GM15510 (cell line): ENCODE results near the gene PUM2.

Experiments used
- POLR2A ChIP-seq: IDR thresholded peaks from 3 replicates; pipeline ENCODE4 v1.6.1; 2011; ENCODE audit warnings: borderline replicate concordance; ENCODE audit not compliant: insufficient read length; ENCODE audit errors: extremely low read depth

PUM2 gene

DNA sequence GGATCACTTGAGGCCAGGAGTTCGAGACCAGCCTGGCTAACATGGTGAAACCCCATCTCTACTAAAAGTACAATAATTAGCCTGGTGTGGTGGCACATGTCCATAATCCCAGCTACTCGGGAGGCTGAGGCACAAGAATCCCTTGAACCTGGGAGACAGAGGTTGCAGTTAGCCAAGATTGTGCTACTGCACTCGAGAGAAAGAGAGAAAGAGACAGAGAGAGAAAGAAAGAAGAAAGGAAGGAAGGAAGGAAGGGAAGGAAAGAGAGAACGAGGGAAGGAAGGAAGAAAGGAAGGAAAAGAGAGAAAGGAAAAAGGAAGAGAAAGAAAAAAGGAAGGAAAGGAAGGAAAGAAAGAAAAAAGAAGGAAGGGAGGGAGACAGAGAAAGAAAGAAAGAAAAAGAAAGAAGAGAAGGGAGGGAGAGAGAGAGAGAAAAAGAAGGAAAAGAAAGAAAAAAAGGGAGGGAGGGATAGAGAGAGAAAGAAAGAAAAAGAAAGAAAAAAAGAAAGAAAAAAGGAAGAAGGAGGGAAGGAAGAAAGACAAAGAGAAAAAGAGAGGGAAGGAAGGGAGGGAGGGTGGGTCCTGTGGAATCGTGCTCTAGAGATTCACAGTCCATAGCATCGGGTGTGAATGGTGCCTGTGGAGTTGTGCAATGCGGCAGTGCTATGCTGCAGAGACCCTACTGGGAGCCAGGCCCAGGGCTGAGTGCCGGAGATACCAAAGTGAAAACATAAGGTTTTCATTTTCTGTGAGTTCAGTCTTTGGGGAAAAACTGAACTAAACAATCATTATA, 121.1 kb downstream of the PUM2 start:
- TF ChIP-seq POLR2A = no peak

DNA sequence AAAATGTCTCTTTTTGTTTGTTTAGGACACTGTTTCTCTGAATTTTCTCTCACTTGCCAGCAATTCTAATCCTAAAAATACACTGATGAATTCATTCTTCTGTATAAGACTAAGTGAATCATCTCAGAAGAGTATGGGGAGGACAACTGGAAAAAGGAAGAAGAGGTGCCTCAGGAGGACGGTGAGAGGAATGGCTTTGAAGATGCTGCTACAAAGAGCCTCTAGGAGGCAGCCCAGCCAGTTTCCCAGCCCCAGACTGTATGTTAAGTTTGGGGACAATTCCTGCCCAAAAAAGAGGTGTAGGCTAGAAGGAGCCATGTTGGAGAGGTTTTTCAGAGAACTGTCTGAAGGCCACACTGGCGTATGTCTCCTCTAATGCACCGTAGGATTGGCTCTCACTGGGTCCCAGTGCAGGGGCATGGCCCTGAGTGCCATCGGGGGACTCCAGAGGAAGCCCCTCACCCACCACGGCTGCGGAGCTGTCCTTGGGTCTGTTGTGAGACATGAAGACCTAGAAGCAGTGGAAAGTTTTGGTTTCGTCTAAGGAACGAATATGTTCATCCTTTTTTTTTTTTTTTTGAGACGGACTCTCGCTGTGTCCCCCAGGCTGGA, 122.6 kb downstream of the PUM2 start:
- no peak for TF ChIP-seq POLR2A

DNA sequence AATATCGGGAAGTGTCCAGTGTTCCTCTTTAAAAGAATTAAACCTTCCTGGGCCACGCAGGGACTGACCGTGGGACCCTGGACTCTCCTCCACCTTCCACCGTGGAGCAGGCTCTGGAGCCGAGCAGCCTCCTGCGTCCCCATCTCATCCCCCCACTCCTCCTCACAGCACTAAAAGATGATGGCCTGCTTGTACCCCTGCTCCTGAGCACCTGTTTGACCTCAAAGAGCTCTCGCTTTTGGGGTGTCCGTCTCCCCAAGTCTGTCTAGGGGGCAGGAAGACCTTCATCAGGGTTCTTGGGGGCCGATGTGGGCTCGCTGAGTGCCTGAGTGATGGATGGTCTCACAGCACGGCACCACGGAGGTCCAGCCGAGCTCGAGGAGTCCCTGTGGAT, 124.5 kb downstream of the PUM2 start:
- TF ChIP-seq POLR2A = no peak

DNA sequence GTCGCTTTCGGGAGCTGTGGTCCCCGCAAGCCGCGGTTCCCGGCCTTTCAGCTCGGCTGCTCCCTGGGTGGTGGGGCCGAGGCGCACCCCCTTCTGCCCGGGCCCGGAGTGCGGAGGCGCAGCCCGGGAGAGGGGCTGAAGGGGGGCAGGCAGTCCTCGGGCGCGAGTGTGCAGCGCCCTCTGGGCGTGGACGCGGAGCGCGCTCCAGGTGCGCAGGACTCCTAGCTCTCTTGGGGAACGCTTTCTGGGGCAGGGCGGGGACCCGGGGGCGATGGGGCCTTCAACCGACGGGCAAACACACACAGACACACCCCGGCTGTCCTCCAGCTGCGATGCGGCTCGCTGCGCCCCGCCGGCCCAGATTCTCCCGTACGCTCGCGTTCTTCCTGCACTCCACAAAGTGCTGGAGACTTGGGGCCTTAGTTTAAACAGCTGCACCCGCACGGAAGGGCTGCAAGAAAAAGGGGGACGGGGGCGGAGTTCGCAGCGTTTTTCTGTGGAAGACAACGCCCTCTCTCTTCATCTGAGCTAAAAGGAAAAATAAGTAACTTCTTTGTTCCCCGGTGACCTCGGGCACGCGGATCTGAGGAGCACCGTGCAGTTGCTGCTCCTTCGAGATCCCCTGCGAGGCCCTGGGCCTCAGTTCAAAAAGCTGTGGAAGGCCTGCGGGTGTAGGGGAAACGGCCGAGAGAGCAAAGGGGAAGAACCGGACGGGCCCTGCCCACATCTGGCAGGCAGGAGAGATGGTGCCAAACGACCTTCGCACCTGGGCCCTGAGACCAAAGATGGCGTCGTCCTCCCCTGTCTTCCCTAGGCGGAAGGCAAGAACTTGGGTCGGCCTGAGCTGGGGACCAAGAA, 125.1 kb downstream of the PUM2 start:
- no peak for TF ChIP-seq POLR2A

DNA sequence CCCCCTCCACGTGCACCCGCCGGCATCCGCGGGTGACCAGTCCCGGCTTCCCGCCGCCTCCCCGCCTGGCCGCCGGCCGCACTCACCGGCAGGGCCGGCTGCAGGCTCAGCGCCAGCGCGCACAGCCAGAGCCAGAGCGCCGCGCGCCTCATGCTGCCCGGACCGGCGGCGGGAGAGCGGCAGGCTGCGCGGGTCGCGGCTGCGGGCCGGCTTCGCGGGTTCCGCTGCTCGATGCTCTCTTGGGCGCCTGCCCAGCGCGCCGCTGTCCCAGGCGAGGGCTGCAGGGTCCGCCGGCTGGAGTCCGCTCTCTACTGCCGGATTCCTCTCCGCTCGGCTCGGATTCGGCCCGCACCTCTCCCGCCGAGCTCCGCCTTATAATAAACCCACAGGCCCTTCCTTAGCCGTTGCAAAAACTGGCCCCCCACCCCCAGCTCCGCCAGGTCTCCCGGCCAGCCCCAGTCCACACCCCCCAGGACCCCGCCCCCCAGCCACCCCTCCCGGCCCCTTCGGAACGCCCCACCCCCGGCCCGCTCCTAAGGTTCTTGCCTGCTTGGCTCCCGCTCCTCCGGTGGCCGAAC, 125.8 kb downstream of the PUM2 start, which contains the start of gene SDC1:
Gene SDC1, minus strand, starts transcription at position 415 of the 578 bp plus-strand sequence. Its CDS starts 263 bp downstream, at position 152.
- no peak for TF ChIP-seq POLR2A

DNA sequence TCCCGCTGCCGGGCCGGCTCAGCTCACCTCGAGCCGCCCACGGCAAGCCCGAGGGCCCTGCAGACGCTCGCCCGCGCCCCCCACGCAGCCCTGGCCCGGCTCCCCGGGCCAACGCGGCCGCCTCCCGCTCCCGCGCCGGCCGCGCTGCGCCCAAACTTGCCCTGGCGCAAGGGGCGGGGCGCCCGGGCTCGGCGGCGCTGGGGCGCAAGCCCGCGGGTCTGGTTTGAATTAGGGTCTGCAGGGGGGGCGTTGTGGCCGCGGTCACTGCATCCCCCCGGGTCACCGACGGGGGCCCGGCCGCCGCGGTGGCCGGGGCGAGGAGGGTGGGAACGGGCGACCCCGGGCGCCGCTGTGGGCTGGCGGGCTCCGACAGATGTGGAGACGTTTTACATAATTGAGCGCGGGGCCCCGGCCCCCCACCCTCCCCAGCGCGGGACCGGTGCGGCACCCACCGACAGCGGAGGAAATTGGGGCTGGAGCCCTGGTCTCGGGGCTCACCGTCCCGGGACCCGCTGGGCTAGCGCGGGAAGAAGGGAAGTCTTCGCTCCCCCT, 126.4 kb downstream of the PUM2 start:
- no peak for TF ChIP-seq POLR2A

DNA sequence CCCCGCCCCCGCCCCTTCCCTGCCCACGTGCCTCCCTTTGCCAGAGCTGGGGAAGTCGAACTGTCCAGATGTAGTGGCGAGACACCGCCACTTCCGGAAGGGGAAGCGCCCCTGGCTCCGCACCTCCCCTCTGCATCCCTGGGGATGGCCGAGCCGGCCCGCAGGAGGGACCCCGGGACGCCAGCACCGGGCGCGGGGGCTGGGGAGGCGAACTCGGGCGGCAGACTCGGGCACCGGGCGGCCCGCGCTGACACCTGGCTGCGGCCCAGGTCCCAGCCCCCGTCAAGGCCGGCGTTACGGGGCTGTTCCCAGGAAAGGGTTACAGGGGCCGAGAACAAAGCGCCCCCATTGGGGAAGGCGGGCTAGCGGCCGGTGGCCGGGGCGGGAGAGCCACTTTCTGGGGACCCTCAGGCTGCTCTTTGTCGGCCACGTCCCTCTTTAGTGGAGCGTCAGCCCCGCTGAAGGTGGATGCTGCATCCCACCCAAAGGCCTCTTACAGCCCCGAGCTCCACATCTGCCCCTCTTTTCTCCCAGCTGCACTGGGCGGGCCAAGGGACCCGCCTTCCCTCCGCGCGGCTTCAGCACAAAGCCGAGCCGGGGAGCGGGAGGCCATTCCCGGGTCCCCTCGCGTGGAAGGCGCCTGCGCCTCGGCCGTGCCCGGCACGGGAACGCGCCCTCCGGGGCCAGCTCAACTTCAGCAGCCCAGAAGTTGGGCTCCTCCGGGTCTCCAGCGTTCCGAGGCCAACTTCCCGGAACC, 127.1 kb downstream of the PUM2 start:
- TF ChIP-seq POLR2A = no peak

DNA sequence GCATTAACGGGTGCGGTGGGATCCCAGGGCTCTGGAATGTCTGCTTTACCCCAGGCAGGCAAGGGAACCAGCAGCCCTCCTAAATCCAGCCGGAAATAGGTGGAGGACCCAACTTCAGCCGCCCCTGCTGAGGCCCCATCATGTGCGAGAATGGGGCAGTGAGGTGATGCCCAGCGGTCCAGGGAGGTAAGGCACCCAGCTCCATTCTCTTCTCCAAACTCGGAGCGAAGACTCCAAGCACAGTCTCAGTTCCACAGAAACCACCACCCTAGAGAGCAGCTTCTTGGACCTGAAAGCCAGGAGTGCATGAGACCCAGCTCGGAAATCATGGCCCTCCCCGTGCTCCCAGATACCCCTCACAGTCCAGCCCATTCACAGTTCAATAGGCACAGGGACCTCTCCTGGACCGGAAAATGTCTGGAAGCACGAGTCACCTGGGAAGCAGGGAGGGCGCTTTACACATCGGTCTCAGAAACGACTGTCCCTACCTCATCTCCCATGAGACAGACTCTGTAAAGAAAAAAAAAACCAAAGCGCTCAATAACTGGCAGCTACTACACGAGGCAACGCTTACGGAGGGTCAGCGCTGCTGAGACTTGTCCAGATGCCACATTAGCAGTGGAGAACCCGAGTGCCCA, 127.8 kb downstream of the PUM2 start:
- no peak for TF ChIP-seq POLR2A

DNA sequence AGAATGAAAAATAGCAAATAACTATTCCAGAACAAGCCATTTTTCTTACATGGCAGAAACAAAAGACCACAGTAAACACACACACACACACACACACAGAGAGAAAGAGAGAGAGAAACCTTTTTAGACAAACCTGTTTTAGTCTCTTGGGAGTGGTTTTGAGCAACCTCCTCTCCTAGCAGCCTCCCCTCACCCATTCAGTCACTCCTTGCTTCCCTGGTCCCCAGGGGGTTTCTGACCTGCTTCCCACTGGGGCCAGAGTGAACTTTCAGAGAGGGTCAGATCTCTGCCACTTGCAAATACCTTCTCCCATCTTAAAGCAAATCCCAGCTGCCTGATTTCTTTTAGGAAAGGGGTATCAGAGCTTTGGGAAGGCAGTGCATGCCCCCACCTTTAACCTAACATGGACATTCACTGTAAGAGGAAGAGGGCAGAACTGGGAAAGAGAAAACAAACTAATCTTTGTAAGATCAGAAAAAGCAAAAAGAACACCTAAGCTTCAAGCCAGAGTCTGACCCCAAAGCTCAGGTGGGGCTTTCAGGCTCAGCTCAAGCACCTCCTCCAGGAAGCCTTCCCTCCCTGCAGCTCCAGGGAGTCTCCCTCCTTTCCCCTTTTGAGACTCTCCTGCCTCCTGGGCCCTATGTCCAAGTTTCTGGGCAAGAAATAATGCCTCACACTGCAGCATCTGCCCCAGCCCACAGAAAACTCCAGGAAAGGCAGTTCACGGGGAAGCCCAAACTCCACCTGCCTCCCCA, 128.5 kb downstream of the PUM2 start:
- no peak for TF ChIP-seq POLR2A

DNA sequence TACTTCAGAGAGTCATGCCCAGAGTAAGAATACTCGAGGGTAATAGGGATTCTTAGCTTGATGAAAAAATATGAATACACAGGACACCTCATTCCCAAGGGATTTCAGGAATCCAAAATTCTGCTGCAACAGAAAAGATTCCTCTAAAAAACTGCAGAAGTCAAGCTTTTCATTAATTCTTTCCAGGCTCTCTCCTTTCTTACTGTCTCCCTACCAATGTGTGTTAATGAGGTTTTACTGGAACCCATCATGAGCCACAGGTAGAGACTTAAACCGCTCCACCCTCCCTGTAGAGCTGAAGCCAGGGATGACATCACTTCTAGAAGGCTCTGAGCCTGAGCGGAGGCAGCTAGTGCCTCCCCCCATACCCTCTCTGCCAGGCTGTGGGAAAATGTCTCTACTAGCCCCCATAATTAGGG, 129.1 kb downstream of the PUM2 start:
- no peak for TF ChIP-seq POLR2A

DNA sequence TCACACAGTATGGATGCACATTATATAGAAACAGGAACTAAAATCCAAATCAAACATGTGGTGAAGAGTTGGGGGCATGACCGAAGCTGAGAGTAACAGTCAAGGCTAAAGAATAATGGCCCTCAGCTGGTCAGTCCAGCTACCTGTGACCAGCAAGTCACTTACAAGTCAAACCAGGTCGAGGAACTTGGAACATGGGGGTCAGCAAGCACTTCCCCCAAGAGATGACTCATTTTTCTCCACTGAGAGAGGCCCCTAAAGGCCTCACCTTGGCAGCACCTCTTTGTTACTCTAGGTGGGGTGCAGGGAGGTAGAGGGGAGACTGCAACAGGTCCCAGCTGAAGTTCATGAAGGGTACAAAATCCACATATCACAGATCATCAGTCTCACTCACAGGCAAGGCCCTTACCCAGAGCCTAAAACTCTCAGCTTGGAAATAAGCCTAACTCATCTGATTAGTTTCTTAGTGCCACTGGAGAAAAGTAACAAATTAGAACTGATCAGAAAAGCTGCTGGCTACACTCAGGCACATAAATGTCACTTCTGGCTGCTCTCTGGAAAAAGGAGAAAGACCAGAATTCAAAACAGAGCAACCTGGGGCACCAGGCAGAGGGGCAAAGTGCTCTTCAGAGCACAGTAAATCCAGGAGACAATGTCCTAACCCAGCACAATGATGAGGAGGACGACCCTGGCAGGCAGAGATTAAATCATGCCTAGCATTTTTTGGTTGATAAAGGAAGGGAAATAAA, 129.7 kb downstream of the PUM2 start:
- no peak for TF ChIP-seq POLR2A

DNA sequence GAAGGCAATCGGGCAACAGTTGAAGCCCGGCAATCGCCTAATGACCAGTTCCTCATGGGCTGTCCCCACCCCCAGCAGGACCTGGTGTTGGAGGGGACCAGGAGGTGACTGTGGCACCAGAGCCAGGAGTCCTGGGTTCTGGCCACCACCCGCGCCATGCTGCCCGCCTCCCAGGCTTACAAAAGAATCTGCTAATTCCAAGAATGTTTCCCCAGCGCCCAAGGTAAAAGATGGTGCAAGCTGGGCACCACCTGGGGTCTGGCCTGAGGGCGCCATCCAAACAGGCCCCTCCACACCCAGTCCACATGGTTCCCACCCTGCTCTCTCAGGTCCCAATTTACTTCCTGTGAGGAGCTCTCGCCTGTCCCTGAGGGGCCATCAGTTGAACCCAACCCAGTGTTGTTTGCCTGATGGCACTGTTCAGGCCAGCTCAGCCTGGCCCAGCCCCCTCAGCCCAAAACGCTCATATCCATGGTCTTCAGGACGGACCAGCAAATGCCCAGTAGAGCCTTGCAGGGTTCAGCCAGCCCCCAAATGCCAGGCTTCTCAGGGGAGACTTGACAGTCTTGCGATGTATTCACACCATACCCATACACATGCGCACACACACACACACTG, 130.8 kb downstream of the PUM2 start:
- no peak for TF ChIP-seq POLR2A
